Stomach smooth muscle (tissue), 2 donors: Measurements from ENCODE around the gene ZMYM2.

Experiments used
- H3K27ac ChIP-seq: one replicate; pipeline ENCODE4 v1.7.0; 2013; ENCODE audit warnings: mild to moderate bottlenecking, low read length, inconsistent platforms
- H3K27me3 ChIP-seq, 2 donors: one replicate each; pipeline ENCODE4 v1.7.0; 2013; ENCODE audit warnings: low read length in 2 of 2; ENCODE audit not compliant: insufficient read depth in 2 of 2, control insufficient read depth in 1 of 2
- H3K36me3 ChIP-seq, 2 donors: one replicate each; pipeline ENCODE4 v1.7.0; 2013; ENCODE audit warnings: low read length in 2 of 2; ENCODE audit not compliant: control insufficient read depth in 2 of 2, insufficient read depth in 2 of 2
- H3K4me1 ChIP-seq: one replicate; pipeline ENCODE4 v1.7.0; 2013; ENCODE audit warnings: low read length; ENCODE audit not compliant: control insufficient read depth, insufficient read depth
- H3K4me3 ChIP-seq, 2 donors: one replicate each; pipeline ENCODE4 v1.7.0; 2013; ENCODE audit warnings: low read length in 2 of 2
- H3K9ac ChIP-seq, 2 donors: one replicate each; pipeline ENCODE4 v1.7.0; 2013; ENCODE audit warnings: low read length in 2 of 2, mild to moderate bottlenecking in 1 of 2
- H3K9me3 ChIP-seq, 2 donors: one replicate each; pipeline ENCODE4 v1.7.0; 2013; ENCODE audit warnings: low read length in 2 of 2; ENCODE audit not compliant: control insufficient read depth in 2 of 2
- donor health status: healthy.
- donor health status: Pancreatic carcinoma.

Gene ZMYM2

GRCh38 chr13:20069956-20070355 lies 111.4 kb downstream of the ZMYM2 start:
- H3K4me1 ChIP-seq = no peaks in the 10 kb centered on the region
- H3K4me3 ChIP-seq = no peak overlapping the region
- no peaks in the 10 kb centered on the region for H3K9me3 ChIP-seq
- H3K9ac ChIP-seq = no peak overlapping the region
- peaks cover 26 to 32% of the 10 kb centered on the region in 2 donors for H3K36me3 ChIP-seq
- H3K27ac ChIP-seq = no peak overlapping the region
- H3K27me3 ChIP-seq = no peaks in the 10 kb centered on the region

DNA sequence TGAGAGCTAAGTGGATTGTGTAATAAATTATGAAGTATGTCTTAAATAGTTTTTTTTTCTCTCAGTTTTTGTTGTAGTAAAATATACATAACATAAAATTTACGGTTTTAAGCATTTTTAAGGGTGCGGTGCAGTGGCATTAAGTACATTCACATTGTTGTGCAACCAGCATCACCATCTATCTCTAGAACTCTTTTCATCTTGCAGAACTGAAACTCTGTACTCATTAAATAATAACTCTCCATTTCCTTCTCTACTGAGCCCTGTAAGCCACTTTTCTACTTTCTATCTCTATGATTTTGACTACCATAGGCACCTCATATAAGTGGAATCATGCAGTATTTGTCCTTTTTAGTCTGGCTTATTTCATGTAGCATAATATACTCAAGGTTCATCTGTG lies 115.2 kb downstream of the ZMYM2 start:
- no peaks in the 10 kb centered on the region for H3K4me1 ChIP-seq
- H3K36me3 ChIP-seq = peaks cover 12% of the 10 kb centered on the region in 2 donors
- H3K9me3 ChIP-seq = no peaks in the 10 kb centered on the region
- no peak overlapping the region for H3K27ac ChIP-seq
- no peaks in the 10 kb centered on the region for H3K27me3 ChIP-seq
- H3K9ac ChIP-seq = no peak overlapping the region
- H3K4me3 ChIP-seq = no peak overlapping the region

DNA sequence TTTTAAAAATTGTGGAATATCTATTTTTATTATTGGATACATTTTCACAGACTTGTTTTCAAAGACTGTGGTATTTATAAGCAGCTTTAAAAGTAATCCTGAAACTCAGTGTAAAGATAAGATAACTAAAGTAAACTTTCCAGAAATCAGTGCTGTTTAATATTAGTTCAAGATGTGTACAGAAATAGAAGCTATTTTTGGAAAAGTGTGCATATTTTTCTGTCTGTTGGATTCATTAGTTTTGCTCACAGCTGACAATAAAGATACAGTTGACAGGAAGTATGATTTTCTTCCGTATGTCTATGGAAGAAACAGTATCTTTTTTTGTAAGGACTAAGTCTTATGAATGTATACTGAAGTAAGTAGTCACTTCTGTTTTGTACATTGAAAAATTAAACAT lies 116.4 kb downstream of the ZMYM2 start:
- Histone ChIP-seq H3K36me3 (peaks cover 12% of the 10 kb centered on the region in 2 donors), H3K4me1 (no peaks in the 10 kb centered on the region), H3K27ac (no peak overlapping the region), H3K4me3 (no peak overlapping the region), H3K9ac (no peak overlapping the region), H3K27me3 (no peaks in the 10 kb centered on the region), H3K9me3 (no peaks in the 10 kb centered on the region)

- Histone ChIP-seq H3K4me1 (no peaks in the 10 kb centered on the region), H3K27ac (no peak overlapping the region), H3K4me3 (no peak overlapping the region), H3K9ac (no peak overlapping the region), H3K27me3 (no peaks in the 10 kb centered on the region), H3K9me3 (no peaks in the 10 kb centered on the region), H3K36me3 (peaks cover 0 to 2% of the 10 kb centered on the region in 2 donors)
Observed at GRCh38 chr13:20077086-20077485, 118.6 kb downstream of the ZMYM2 start.

GRCh38 chr13:20080377-20081164 lies 122.0 kb downstream of the ZMYM2 start:
- Histone ChIP-seq H3K4me1 (no peaks in the 10 kb centered on the region), H3K27me3 (no peaks in the 10 kb centered on the region), H3K9me3 (no peaks in the 10 kb centered on the region), H3K9ac (no peak overlapping the region), H3K36me3 (peaks cover 11 to 15% of the 10 kb centered on the region in 2 donors), H3K27ac (no peak overlapping the region), H3K4me3 (no peak overlapping the region)

- Histone ChIP-seq H3K4me3 (no peak overlapping the region), H3K27ac (no peak overlapping the region), H3K9ac (no peak overlapping the region), H3K27me3 (no peaks in the 10 kb centered on the region), H3K36me3 (peaks cover 3 to 6% of the 10 kb centered on the region in 2 donors), H3K4me1 (no peaks in the 10 kb centered on the region), H3K9me3 (no peaks in the 10 kb centered on the region)
Observed at GRCh38 chr13:20090349-20090748, 131.8 kb downstream of the ZMYM2 start.

- Histone ChIP-seq H3K27ac (no peak overlapping the region), H3K27me3 (peaks cover 0 to 2% of the 10 kb centered on the region in 2 donors), H3K36me3 (no peaks in the 10 kb centered on the region), H3K9ac (no peak overlapping the region), H3K9me3 (no peaks in the 10 kb centered on the region), H3K4me3 (no peak overlapping the region), H3K4me1 (no peaks in the 10 kb centered on the region)
Observed at GRCh38 chr13:20093951-20094350, 135.4 kb downstream of the ZMYM2 start.

DNA sequence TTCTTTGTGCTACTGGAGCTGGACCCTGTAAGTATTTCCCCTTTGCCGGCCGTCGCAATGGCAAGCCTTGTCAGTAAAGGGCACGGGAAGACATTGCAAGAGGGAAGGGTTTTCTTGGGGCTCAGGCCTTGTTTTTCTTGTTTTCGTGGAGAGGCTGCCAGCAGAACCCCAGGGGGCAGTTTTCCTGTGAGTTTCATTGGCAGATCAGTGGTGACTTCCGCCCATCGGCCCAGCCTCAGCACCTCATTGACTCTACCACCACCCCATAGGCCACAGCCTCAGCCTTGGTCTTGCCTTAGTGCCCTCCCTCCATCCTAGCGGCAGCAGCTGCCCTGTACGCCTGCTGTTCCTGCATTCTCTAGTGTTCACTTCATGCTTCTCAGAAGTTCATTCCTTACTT lies 140.8 kb downstream of the ZMYM2 start:
- Histone ChIP-seq H3K27me3 (peaks cover 15 to 28% of the 10 kb centered on the region in 2 donors), H3K36me3 (no peaks in the 10 kb centered on the region), H3K9ac (no peak overlapping the region), H3K4me3 (no peak overlapping the region), H3K27ac (no peak overlapping the region), H3K4me1 (no peaks in the 10 kb centered on the region), H3K9me3 (no peaks in the 10 kb centered on the region)

DNA sequence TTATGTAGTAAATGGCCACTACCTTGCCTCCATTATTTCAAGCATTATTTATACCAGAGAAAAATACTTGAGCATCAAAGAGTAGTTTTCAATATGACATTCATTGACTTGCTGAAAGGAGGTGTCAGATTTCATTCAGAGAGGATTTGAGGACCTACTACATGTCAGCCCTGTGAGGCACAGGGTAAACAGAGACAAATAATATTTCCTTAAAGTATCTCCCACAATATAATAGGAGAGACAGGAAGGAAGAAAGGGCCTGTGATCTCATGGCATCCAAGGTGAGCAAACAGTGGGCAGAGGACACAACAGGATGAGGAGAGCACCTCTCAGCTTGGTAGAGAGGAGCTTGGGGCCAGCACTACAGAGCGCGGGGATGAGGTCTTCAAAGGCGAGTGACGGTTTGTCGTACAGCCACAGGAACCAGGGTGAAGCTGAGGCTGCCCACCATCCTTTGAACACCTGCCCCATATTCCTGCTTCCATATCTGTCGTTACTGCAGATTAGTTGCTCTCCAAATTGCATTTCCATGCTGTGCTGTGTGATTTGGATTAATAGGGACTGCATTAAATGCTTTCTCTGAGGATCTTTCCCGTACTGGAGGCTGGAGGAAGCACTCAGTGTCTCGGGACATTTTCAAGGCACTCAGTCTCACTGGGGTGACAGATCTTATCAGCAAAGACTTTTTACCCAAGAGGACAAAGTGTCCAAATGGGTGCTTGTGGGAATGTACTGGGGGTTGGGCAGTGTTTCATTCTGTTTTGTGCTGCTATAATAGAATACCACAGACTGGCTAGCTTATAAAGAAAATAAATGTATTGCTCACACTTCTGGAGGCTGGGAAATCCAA lies 143.2 kb downstream of the ZMYM2 start:
- Histone ChIP-seq H3K27me3 (peaks cover 20 to 40% of the 10 kb centered on the region in 2 donors), H3K36me3 (no peaks in the 10 kb centered on the region), H3K4me3 (no peak overlapping the region), H3K9ac (no peak overlapping the region), H3K4me1 (no peaks in the 10 kb centered on the region), H3K9me3 (no peaks in the 10 kb centered on the region), H3K27ac (no peak overlapping the region)

DNA sequence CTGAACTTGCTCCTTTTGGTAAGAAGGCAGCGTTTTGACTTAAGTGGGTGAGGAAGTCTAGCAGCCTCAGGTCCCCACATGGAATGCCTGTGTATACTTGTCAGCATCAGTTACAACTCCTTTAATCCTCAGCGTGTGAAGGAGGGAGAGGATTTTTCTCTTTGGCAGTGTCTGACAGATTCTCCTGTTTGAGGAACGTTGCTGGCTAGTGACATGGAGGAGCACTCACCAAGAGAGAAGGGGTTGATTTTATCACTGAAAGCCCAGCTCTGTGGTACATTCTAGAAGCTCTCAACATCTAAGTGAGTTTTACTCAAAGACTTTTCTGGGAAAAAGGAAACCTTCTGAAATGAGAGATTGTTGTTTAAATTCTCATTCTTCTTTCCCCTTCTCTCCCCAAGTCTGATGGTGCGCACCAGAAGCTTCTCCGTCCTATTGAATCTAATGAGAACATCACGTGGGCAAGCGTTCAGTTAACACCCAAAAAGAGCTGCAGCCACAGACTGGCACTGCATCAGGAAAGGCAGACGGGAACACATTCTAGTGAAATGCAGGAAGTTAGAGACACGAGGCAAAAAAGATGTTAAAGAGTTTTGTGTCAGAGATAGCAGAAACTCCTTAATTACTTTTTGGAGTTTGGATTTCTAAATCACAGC lies 144.1 kb downstream of the ZMYM2 start:
- Histone ChIP-seq H3K27me3 (peaks cover 20 to 40% of the 10 kb centered on the region in 2 donors), H3K9me3 (no peaks in the 10 kb centered on the region), H3K27ac (no peak overlapping the region), H3K4me1 (no peaks in the 10 kb centered on the region), H3K36me3 (no peaks in the 10 kb centered on the region), H3K4me3 (no peak overlapping the region), H3K9ac (no peak overlapping the region)
